NCI-H510A (cell line): ENCODE measurements around the gene SGCG.

Source experiments
- DNase-seq: peaks from one replicate; lab custom pipeline; 2025; lab: John Stamatoyannopoulos, UW

SGCG gene

GRCh38 chr13:23330356-23330755, 149.6 kb downstream of the SGCG start:
- DNase-seq: no peak

- no peak for DNase-seq
Observed at GRCh38 chr13:23339225-23339624, 158.4 kb downstream of the SGCG start.

GRCh38 chr13:23344931-23345595, 164.3 kb downstream of the SGCG start:
- no peak for DNase-seq

GRCh38 chr13:23347601-23348000, 166.8 kb downstream of the SGCG start:
- no peak for DNase-seq

- DNase-seq: no peak
Observed at GRCh38 chr13:23348262-23349127, 167.7 kb downstream of the SGCG start.

GRCh38 chr13:23349161-23349897, 168.6 kb downstream of the SGCG start:
- no peak for DNase-seq

GRCh38 chr13:23350009-23350408, 169.2 kb downstream of the SGCG start:
- DNase-seq: no peak

- DNase-seq: no peak
Observed at GRCh38 chr13:23352161-23352560, 171.4 kb downstream of the SGCG start.

- peak; percentile 23 for DNase-seq
Observed at GRCh38 chr13:23354520-23354919, 173.7 kb downstream of the SGCG start.

GRCh38 chr13:23356368-23356767, 175.6 kb downstream of the SGCG start:
- no peak for DNase-seq

- DNase-seq: no peak
Observed at GRCh38 chr13:23357349-23357748, 176.6 kb downstream of the SGCG start.

- DNase-seq: no peak
Observed at GRCh38 chr13:23359882-23360281, 179.1 kb downstream of the SGCG start.

- DNase-seq: no peak
Observed at GRCh38 chr13:23365652-23366051, 184.9 kb downstream of the SGCG start.

GRCh38 chr13:23367907-23368306, 187.1 kb downstream of the SGCG start:
- no peak for DNase-seq

- DNase-seq: no peak
Observed at GRCh38 chr13:23372264-23372906, 191.6 kb downstream of the SGCG start.
